ENCODE measurements around the gene RAD23B.

DNA sequence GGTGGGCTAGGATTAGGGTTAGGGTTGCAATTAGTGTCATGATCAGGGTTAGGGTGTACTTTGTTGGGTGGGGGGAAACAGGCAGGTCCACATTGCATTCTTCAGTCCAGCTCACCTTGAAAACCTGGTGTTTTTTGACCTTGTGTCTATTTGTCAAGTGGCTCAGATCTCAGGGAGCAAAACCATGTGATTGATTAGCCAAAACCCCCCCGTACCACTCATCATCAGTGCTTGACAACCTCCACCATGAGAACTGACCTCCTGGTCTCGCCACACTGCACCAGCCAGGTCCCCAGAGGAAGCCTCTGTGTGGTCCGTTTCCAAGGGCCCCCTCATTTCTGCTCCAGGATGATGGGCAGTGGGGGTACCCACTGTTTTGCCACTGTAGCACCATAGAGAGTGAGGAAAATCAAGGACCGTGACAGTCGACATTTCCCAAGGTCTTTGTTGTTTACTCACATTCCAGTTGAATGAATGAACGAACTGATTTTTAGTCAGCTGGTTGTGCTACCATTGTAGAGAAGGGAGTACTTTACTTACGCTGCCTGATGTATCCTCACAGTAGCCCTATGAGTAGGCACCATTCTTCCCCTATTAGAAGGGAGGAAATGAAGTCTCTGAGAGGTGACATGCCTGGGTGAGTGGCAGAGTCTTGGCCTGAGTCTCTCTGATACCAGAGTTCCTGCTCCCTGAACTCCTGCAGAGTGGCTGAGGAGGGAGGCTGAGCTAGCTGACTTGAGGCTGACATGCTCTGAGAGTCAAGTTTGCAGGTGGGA lies 84.8 kb downstream of the RAD23B start:
- TF ChIP-seq, protein P1, sequence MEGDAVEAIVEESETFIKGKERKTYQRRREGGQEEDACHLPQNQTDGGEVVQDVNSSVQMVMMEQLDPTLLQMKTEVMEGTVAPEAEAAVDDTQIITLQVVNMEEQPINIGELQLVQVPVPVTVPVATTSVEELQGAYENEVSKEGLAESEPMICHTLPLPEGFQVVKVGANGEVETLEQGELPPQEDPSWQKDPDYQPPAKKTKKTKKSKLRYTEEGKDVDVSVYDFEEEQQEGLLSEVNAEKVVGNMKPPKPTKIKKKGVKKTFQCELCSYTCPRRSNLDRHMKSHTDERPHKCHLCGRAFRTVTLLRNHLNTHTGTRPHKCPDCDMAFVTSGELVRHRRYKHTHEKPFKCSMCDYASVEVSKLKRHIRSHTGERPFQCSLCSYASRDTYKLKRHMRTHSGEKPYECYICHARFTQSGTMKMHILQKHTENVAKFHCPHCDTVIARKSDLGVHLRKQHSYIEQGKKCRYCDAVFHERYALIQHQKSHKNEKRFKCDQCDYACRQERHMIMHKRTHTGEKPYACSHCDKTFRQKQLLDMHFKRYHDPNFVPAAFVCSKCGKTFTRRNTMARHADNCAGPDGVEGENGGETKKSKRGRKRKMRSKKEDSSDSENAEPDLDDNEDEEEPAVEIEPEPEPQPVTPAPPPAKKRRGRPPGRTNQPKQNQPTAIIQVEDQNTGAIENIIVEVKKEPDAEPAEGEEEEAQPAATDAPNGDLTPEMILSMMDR (IDR thresholded peaks at IDR 0.05), result no peak
- no peak for TF ChIP-seq POLR2A (IDR thresholded peaks at IDR 0.05; ENCODE audit: low read depth)
- TF ChIP-seq POLR2AphosphoS5 (IDR thresholded peaks at IDR 0.05), result no peak
- no peak for TF ChIP-seq EP300 (IDR thresholded peaks at IDR 0.05)
